HG02610 (cell line): ENCODE results near the gene PDZRN4.
"Not testable (repeated sequence)": the region's sequence is repeated elsewhere in the genome, so short reads cannot be mapped to it uniquely, and the experiment has no call there.

Experiments
- ATAC-seq: cut with Tn5 transposase; IDR thresholded peaks from one replicate; pipeline ENCODE4 v1.9.1; 2021; ENCODE audit warnings: mild to moderate bottlenecking, moderate library complexity; ENCODE audit not compliant: unreplicated experiment

The PDZRN4 gene

GRCh38 chr12:41277946-41278267, 89.8 kb downstream of the PDZRN4 start:
- ATAC-seq, result no peak

DNA sequence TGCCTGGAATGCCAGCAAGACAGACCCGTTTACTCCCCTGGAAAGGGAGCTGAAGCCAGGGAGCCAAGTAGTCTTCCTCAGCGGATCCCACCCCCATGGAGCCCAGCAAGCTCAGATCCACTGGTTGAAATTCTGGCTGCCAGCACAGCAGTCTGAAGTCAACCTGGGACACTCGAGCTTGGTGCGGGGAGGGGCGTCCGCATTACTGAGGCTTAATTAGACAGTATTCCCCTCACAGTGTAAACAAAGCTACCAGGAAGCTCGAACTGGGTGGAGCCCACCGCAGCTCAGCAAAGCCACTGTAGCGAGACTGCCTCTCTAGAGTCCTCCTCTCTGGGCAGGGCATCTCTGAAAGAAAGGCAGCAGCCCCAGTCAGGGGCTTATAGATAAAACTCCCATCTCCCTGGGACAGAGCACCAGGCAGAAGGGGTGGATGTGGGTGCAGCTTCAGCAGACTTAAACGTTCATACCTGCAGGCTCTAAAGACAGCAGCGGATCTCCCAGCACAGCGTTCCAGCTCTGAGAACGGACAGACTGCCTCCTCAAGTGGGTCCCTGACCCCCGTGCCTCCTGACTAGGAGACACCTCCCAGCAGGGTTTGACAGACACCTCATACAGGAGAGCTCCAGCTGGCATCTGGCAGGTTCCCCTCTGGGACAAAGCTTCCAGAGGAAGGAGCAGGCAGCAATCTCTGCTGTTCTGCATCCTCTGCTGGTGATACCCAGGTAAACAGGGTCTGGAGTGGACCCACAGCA, 92.4 kb downstream of the PDZRN4 start:
- not testable (repeated sequence) for ATAC-seq

- ATAC-seq, result not testable (repeated sequence)
Measured at GRCh38 chr12:41285470-41285869, 97.3 kb downstream of the PDZRN4 start.

- ATAC-seq, result no peak
Measured at GRCh38 chr12:41286426-41286825, 98.3 kb downstream of the PDZRN4 start.

DNA sequence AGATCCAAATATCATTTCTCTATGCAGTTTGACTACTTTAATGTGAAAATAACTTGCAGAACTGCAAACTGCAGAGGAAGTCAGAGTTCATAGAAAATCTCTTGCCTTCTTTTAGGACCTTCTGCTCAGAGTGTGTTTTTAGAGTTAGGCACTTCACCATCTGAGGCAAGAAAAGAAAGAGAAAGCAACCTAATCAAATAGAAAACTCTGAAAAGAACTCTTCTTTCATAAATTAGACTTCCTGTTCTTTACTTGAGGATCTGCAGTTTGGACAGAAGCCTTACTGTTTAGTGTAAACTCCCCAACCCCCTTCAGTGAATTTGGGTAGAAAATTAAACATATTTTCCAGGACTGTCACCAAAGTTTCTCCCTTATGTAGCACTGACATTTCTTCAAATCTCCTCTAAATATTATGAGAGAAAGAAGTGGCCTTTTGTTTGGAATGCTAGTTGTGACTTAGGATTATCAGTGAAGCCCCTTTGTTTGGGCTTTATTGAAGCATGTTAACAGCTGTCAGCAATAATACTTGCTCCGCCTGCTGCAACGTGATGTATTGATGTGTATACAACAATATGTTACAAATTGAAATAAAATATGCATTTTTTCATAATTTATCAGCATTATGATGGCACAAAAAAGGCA, 99.5 kb downstream of the PDZRN4 start:
- no peak for ATAC-seq

GRCh38 chr12:41288142-41288811, 100.2 kb downstream of the PDZRN4 start:
- no peak for ATAC-seq

DNA sequence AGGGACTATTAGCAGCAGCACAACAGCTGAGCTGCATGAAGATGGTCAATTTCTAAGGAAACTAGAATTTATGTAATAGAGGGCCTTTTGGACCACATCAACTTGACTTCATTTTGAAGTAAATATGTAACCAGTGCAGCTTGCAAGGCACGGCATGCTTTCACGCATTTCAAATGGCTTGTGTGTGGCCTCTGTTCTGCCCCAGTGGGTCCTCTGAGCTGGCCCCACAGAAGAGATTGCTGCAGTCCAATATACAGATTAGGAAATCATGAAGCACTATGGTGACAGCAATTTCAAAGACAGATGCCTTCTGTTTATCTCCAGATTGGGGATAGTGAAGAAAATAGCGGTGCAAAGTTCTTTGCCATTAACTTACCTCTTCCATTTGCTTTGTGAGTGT, 101.4 kb downstream of the PDZRN4 start:
- ATAC-seq, result no peak

DNA sequence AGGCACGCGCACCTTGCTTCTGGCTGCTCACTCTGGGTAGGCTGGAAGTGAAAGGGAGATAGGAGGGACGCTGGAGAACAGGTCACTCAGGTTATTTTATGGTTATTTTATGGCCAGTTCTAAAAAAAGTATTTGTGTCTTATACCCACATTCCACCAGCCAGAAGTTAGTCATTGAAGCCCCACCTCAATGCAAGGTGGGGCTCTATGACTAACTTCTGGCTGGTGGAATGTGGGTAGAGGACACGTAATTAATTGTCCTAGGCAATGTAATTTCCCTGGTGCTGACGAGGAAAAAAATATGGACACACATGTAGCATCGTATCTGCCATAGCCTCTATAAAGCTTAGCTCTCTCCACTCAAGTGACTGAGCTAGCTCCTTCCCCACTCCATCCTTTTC, 104.9 kb downstream of the PDZRN4 start:
- ATAC-seq, result no peak

- ATAC-seq, result no peak
Measured at GRCh38 chr12:41293461-41293860, 105.3 kb downstream of the PDZRN4 start.

- ATAC-seq, result peak; percentile 67
Measured at GRCh38 chr12:41302979-41303403, 114.9 kb downstream of the PDZRN4 start.

GRCh38 chr12:41304526-41304925, 116.4 kb downstream of the PDZRN4 start:
- ATAC-seq, result no peak

- no peak for ATAC-seq
Measured at GRCh38 chr12:41310367-41310766, 122.2 kb downstream of the PDZRN4 start.

GRCh38 chr12:41311883-41312282, 123.8 kb downstream of the PDZRN4 start:
- ATAC-seq, result no peak

GRCh38 chr12:41312451-41312850, 124.3 kb downstream of the PDZRN4 start:
- not testable (repeated sequence) for ATAC-seq

GRCh38 chr12:41325336-41325735, 137.2 kb downstream of the PDZRN4 start:
- ATAC-seq, result no peak

GRCh38 chr12:41327096-41327895, 139.2 kb downstream of the PDZRN4 start:
- ATAC-seq, result no peak

DNA sequence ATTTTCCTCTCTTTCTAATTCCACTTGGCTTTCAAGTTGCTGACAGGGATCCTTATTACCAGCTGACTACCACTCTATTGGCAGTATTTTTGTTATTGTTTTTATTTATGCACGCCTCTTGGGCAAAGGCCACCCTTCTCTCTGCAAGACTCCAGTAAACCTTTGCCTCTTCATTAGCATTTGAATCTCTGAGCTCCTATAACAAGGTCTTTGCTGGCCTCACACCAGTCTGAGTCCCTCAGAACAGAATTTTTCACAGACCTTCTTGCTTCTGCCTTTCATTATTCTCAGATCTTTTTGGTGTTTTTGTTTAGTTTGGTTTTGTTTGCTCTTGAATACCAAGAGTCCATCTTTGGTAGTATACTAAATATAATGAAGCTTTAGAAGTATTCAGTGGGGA, 145.9 kb downstream of the PDZRN4 start:
- ATAC-seq, result no peak

GRCh38 chr12:41334390-41334789, 146.3 kb downstream of the PDZRN4 start:
- no peak for ATAC-seq

- ATAC-seq, result no peak
Measured at GRCh38 chr12:41336041-41336549, 148.0 kb downstream of the PDZRN4 start.

GRCh38 chr12:41339784-41340183, 151.7 kb downstream of the PDZRN4 start:
- no peak for ATAC-seq
